ENCODE measurements around the gene TLX2. TPM values are rescaled to one million over a fixed set of nuclear protein-coding genes. Genes with fewer than 3 reads are reported as not detected.

TLX2 gene
- total and polyA plus RNA-seq, 2 experiments from 2014 or later, result 0.16 to 0.21 TPM

DNA sequence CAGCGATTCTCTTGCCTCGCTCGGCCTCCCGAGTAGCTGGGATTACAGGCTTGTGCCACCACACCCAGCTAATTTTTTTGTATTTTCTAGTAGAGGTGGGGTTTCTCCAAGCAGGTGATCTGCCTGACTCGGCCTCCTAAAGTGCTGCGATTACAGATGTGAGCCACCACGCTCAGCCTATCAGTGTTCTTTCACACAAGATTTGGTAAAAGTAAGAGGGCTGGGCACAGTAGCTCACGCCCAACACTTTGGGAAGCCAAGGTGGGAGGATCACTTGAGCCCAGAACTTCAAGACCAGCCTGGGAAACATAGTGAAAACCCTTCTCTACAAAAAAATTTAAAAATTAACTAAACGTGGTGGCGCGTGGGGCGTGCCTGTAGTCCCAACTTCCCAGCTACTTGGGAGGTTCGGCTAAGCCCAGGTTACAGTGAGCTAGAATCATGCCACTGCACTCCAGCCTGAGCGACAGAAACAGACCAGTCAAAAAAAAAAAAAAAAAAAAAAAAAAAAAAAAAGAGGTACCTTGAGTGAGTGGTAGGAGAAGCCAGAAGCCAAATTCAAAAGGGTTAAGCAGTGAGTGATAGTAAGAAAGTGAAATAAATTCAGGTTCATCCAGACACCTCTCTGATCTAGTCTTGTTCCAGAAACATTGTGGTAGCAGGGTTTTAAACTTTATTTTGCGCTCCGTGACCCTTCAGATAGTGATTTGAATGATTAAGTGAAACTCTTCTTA is 42.8 kb upstream of the TLX2 start (continued):
- TF ChIP-seq, protein P1, sequence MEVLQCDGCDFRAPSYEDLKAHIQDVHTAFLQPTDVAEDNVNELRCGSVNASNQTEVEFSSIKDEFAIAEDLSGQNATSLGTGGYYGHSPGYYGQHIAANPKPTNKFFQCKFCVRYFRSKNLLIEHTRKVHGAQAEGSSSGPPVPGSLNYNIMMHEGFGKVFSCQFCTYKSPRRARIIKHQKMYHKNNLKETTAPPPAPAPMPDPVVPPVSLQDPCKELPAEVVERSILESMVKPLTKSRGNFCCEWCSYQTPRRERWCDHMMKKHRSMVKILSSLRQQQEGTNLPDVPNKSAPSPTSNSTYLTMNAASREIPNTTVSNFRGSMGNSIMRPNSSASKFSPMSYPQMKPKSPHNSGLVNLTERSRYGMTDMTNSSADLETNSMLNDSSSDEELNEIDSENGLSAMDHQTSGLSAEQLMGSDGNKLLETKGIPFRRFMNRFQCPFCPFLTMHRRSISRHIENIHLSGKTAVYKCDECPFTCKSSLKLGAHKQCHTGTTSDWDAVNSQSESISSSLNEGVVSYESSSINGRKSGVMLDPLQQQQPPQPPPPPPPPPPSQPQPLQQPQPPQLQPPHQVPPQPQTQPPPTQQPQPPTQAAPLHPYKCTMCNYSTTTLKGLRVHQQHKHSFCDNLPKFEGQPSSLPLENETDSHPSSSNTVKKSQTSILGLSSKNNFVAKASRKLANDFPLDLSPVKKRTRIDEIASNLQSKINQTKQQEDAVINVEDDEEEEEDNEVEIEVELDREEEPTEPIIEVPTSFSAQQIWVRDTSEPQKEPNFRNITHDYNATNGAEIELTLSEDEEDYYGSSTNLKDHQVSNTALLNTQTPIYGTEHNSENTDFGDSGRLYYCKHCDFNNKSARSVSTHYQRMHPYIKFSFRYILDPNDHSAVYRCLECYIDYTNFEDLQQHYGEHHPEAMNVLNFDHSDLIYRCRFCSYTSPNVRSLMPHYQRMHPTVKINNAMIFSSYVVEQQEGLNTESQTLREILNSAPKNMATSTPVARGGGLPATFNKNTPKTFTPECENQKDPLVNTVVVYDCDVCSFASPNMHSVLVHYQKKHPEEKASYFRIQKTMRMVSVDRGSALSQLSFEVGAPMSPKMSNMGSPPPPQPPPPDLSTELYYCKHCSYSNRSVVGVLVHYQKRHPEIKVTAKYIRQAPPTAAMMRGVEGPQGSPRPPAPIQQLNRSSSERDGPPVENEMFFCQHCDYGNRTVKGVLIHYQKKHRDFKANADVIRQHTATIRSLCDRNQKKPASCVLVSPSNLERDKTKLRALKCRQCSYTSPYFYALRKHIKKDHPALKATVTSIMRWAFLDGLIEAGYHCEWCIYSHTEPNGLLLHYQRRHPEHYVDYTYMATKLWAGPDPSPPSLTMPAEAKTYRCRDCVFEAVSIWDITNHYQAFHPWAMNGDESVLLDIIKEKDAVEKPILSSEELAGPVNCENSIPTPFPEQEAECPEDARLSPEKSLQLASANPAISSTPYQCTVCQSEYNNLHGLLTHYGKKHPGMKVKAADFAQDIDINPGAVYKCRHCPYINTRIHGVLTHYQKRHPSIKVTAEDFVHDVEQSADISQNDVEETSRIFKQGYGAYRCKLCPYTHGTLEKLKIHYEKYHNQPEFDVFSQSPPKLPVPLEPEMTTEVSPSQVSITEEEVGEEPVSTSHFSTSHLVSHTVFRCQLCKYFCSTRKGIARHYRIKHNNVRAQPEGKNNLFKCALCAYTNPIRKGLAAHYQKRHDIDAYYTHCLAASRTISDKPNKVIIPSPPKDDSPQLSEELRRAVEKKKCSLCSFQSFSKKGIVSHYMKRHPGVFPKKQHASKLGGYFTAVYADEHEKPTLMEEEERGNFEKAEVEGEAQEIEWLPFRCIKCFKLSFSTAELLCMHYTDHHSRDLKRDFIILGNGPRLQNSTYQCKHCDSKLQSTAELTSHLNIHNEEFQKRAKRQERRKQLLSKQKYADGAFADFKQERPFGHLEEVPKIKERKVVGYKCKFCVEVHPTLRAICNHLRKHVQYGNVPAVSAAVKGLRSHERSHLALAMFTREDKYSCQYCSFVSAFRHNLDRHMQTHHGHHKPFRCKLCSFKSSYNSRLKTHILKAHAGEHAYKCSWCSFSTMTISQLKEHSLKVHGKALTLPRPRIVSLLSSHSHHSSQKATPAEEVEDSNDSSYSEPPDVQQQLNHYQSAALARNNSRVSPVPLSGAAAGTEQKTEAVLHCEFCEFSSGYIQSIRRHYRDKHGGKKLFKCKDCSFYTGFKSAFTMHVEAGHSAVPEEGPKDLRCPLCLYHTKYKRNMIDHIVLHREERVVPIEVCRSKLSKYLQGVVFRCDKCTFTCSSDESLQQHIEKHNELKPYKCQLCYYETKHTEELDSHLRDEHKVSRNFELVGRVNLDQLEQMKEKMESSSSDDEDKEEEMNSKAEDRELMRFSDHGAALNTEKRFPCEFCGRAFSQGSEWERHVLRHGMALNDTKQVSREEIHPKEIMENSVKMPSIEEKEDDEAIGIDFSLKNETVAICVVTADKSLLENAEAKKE (CRISPR knock-in tag; IDR thresholded peaks at IDR 0.05), result no peak
- TF ChIP-seq STAT1 (IDR thresholded peaks at IDR 0.05; ENCODE audit: unreplicated experiment) (no peak), ZNF331 (CRISPR knock-in tag; IDR thresholded peaks at IDR 0.05; ENCODE audit: low read depth) (no peak)
- TF ChIP-seq, protein P2, sequence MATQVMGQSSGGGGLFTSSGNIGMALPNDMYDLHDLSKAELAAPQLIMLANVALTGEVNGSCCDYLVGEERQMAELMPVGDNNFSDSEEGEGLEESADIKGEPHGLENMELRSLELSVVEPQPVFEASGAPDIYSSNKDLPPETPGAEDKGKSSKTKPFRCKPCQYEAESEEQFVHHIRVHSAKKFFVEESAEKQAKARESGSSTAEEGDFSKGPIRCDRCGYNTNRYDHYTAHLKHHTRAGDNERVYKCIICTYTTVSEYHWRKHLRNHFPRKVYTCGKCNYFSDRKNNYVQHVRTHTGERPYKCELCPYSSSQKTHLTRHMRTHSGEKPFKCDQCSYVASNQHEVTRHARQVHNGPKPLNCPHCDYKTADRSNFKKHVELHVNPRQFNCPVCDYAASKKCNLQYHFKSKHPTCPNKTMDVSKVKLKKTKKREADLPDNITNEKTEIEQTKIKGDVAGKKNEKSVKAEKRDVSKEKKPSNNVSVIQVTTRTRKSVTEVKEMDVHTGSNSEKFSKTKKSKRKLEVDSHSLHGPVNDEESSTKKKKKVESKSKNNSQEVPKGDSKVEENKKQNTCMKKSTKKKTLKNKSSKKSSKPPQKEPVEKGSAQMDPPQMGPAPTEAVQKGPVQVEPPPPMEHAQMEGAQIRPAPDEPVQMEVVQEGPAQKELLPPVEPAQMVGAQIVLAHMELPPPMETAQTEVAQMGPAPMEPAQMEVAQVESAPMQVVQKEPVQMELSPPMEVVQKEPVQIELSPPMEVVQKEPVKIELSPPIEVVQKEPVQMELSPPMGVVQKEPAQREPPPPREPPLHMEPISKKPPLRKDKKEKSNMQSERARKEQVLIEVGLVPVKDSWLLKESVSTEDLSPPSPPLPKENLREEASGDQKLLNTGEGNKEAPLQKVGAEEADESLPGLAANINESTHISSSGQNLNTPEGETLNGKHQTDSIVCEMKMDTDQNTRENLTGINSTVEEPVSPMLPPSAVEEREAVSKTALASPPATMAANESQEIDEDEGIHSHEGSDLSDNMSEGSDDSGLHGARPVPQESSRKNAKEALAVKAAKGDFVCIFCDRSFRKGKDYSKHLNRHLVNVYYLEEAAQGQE (IDR thresholded peaks at IDR 0.05; ENCODE audit: unreplicated experiment), result no peak
